NB4 (cell line): ENCODE results near the gene ATP13A1.

ENCODE experiments used
- CTCF ChIP-seq: IDR thresholded peaks from one replicate; pipeline ENCODE4 v1.5.1; 2012; ENCODE audit warnings: low read depth, low read length
- TF ChIP-seq, protein P1 (sequence below): IDR thresholded peaks from 2 replicates; pipeline ENCODE4 v1.6.1; 2011; ENCODE audit warnings: low read depth, low read length

DNA sequence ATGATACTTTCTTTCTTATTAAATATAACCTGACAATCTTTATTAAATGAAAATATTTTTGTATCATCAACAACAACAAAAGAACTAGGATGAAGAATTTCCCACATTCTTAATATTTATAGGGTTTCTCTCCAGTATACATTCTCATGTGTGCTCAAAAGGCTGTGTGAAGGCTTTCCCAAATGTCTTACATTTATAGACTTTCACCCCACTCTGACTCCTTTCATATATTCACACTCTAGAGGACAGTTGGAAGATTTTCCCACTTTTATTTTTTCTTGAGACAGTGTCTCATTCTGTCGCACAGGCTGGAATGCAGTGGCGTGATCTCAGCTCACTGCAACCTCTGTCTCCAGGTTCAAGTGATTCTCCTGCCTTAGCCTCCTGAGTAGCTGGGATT, 47.0 kb upstream of the ATP13A1 start:
- no peak for TF ChIP-seq CTCF
- TF ChIP-seq, protein P1, sequence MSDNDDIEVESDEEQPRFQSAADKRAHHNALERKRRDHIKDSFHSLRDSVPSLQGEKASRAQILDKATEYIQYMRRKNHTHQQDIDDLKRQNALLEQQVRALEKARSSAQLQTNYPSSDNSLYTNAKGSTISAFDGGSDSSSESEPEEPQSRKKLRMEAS, result no peak
